ENCODE results near the gene POGLUT2.
"Not testable (repeated sequence)": the region's sequence is repeated elsewhere in the genome, so short reads cannot be mapped to it uniquely, and the experiment has no call there.

The POGLUT2 gene

DNA sequence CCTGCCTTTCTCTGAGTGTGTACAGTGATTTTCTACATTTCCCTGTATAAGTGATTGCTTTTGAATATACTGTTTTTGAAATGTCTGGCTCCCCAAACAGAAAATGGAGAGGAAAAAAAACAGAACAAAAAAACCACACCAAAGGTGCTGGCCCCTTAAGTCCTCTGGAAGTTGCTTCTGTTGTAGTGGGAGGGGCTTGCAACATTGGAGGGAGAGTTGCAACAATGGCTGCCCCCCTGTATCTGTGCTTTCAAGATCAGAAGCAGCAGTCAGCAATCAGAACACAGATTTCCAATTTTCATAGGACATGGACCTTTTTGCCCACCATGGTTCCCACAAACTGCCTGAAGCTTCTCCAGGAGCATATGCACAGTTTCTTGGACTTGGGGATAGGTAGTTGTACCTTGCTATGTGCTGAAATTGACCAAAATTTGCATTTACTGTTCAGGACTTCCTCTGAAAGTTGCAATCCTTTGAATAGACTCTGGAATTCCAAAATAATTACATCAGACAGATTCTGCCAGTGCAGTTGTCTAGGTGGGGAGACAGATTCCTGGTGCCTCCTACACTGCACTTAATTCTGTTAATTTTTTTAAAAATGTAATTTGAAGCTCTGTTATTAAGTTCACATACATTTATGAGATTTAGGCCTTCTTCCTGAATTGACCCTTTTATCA is 14.0 kb upstream of the POGLUT2 start:
- in situ Hi-C loops (cut with MboI; ENCODE audit: low sequenced_read_pairs), result no loop called here

DNA sequence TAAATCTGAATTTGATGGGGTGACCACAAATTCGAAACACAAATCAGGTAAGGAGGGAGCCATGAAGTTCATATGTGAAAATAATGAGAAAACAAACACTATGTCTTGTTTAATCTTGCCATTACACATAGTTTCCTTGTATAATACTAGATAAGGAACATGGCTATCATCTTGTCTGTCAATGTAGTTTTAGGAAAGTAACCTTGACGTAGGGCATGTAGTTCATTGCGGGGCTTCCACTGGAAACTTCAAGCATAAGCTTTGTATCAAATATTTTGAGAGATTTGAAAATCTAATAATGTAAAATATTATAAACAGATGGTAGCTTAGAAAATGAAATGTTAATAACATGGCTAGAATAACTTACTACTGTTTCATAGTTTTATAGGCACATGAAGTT is 8.9 kb upstream of the POGLUT2 start:
- in situ Hi-C loops (cut with MboI; ENCODE audit: low sequenced_read_pairs), result no loop called here

DNA sequence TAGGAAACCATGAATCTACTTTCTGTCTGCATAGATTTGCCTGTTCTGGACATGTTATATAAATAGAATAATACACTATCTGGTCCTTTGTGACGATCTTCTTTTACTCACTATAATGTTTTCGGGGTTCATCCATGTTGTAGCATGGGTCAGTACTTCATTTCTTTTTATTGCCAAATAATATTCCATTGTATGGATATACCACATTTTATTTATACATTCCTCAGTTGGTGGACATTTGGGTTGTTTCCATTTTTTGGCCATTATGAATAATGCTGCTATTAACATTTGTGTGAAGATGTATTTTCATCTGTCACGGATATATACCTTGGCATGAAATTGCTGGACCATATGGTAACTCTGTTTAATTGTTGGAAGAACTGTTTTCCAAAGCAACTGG is 6.9 kb upstream of the POGLUT2 start:
- in situ Hi-C loops (cut with MboI; ENCODE audit: low sequenced_read_pairs), result no loop called here

DNA sequence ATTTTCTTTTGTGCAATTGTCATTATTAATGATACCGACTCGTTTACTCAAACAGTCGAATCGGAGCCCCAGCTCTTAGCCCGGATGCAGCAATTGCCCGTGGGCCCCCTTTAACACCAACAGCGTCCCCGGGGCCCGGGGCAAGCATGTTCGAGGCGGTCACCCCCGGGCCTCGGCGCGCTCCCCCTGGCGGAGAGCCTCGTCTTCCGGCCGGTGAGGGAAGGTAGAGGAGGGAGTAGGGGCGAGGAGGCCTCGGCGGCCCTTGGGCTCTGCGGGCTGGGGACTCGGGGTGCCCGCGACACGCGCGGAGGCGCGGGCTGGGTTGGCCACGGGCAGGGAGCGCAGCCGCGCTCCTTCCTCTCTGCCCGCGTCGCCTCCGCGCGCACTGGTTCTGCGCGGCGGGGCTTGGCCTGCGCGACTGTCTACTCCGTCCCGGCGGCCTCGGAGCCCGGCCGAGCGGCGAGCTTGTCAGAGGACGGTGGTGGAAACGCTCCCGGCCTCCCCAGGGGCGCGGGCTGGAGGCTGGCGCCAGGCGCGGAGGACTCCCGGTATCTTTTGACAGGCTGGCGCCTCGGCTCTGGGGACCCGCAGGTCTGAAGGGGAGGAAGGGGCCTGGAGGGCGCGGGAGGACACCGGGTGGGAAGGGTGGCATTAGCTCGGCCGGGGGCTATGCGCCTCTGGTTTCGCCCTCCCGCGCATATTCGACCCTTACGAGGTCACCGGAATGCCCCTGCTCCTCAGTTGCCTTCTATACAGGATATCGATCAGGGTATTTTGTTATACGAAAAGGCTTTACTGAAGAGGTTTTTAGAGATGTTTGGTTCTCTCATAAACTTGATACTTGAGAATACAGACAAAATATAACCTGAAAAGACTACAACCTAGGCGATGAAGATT is 1.6 kb upstream of the POGLUT2 start:
- in situ Hi-C loops (cut with MboI; ENCODE audit: low sequenced_read_pairs), result no loop called here

DNA sequence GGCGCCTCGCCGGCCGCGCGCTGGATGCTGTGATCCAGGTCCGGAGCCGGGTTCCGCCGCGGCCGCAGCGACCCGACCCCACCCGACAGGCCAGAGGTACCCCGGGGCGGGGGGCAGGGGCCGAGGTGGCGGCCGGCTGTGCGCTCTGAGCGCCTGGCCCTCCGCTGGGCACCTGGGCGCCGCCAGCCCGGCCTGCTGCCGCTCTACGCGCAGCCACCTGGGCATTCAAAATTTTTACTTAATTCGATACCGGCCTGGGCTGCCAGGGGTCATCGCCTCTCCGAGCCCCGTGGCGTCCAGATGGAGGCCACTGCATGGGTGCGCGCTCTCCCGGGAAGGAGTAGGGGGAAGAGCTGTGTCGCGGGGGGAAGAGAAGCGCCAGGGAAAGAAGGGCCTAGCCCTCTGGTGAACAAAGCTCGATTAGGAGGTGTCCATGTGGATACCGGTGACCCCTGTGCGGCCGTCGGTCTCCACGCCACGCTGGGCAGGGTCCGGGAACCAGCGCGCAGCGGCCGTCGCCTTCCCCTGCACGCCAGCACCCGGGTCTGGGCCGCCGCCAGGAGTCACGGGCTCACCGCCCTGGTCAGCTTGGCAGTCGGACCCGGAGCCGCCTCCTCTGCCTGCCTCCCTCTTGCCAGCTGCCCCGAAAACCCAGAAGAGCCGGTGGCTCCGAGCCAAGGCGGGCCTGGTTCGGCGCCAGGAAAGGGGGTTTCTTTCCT is 809 bp upstream of the POGLUT2 start:
- in situ Hi-C loops (cut with MboI; ENCODE audit: low sequenced_read_pairs), result no loop called here

DNA sequence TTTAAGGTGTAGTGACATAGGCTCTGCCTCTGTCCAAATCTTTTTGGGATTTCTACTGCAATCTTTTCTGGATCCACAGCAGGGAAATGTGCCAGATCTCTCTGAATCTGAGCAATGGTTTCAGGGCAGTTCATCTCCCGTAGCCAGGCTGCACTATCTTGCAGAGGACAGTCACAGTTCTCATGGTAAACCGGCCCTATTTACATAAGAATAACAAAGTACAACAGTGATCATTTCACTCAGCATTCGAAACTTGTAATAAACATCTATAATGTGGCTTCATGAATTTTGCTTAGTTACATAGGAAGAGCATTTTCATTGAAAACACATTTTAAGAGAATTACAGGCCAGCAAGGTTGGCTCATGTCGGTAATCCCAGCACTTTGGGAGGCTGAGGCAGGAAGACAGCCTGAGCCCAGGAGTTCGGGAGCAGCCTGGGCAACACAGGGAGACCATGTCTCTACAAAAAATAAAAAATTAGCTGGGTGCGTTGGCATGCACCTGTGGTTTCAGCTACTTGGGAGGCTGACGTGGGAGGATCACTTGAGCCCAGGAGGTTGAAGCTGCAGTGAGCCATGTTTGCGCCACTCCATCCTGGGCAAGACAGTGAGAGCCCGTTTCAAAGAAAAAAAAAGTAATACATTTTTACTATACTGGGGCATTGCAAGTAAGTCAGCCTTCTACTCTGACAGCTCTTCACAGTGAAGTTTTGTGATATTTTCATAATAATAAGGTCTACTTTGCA is 5.0 kb downstream of the POGLUT2 start:
- in situ Hi-C loops (cut with MboI; ENCODE audit: low sequenced_read_pairs), result no loop called here

DNA sequence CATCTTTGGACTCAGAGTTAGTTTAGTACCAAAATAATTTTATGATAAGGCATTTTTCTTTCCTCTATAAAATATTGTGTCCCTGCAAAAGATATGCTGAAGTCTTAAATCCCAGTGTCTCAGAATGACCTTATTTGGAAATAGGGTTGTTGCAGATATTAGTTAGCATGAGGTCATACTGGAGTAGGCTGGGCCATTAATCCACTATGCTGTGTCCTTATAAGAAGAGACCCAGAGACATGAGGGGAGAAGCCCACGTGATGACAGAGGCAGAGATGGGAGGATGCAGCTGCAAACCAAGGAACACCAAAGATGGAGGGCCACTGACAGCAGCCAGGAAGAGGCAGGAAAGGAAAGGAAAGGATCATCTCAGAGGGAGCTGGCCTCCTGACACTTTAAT is 6.4 kb downstream of the POGLUT2 start:
- in situ Hi-C loops (cut with MboI; ENCODE audit: low sequenced_read_pairs), result no loop called here

DNA sequence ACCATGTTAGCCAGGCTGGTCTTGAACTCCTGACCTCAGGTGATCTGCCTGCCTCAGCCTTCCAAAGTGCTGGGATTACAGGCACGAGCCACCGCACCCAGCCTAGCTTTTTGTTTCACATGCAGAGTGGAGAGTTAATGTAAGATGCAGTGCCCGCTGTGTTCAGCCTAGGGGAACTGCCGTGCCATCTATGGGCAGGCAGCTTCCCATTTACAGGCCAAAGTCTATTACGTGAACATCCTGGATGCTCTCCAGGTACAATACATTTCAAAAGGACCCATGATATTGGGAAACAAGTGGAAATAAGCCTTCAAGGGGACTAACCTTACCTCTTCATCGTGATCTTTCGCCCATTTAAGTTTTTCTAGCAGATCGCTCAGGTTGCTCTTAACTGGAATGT is 10.1 kb downstream of the POGLUT2 start:
- in situ Hi-C loops (cut with MboI; ENCODE audit: low sequenced_read_pairs), result no loop called here

DNA sequence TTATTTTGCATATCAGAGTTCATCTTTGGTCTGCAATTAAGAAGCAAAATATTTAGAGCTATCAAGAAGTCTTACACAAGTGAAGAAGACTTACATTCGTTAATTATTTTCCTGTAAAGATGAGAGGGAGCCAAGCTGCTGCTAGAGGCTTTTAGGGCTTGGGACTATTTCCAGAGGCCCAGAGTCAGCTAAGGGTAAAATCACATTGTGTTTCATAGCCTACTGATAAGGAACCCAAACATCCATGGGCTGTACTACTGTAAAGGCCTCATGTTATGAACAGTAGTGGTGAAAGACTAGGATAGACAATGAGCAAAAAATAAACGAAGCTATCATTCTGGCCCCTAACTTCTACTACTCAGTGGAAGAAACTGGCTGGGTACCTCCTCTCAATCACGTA is 14.3 kb downstream of the POGLUT2 start:
- in situ Hi-C loops (cut with MboI; ENCODE audit: low sequenced_read_pairs), result no loop called here

DNA sequence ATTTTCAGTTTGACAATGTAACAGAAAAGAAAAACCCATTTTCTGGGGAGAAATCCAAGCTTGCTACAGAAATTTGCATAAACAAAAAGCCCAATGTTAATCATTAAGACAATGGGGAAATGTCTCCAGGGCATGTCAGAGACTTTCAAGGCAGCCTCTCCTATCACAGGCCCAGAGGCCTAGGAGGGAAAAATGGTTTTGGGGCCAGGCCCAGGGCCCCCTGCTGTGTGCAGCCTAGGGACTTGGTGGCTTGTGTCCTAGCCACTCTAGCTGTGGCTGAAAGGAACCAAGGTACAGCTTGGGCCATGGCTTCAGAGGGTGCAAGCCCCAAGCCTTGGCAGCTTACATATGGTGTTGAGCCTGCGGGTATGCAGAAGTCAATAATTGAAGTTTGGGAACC is 17.2 kb downstream of the POGLUT2 start:
- in situ Hi-C loops (cut with MboI; ENCODE audit: low sequenced_read_pairs), result no loop called here

DNA sequence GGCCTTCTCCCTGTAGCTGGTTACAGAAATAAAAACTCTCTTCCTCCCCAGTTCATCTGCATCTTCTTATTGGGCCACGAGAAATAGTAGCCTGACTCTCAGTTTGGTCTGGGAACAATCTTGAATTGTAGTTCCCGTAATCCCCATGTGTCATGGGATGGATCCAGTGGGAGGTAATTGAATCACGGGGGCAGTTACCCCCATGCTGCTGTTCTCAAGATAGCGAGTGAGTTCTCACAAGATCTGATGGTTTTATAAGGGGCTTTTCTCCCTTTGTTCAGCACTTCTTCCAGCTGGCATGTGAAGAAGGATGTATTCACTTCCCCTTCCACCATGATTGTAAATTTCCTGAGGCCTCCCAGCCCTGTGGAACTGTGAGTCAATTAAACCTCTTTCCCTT is 18.1 kb downstream of the POGLUT2 start:
- in situ Hi-C loops (cut with MboI; ENCODE audit: low sequenced_read_pairs), result not testable (repeated sequence)

DNA sequence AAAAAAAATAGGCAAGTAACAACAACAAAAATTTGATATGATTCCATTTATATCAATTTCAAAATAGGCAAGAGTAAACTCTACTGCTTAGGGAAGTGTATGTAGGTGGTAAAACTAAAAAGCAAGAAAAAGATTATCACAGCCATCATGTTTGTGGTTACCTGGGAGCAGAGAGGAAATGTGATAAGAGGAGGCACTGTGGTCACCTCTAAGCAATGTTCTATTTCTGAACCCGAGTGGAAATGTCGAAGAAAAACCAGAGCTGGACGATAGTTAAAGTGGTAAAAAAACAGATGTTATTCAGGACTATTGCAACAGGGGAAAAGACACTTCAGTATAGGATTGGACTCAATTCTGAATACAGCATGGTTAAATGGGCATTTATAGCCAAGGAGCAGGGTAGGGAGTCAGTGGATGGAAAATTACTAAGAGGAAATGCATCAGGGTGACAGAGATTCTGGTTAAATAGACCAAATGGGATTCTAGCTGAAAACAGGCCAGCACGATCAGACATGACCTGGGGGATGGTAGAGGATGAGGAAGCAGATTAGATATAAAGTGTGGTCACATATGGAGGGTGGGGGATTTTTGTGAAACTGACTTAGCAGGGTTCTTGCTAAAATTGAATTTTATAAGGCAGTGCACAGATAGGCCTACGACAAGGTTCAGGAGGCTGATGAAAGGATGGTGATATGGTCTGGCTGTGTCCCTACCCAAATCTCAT is 19.2 kb downstream of the POGLUT2 start:
- in situ Hi-C loops (cut with MboI; ENCODE audit: low sequenced_read_pairs), result no loop called here

DNA sequence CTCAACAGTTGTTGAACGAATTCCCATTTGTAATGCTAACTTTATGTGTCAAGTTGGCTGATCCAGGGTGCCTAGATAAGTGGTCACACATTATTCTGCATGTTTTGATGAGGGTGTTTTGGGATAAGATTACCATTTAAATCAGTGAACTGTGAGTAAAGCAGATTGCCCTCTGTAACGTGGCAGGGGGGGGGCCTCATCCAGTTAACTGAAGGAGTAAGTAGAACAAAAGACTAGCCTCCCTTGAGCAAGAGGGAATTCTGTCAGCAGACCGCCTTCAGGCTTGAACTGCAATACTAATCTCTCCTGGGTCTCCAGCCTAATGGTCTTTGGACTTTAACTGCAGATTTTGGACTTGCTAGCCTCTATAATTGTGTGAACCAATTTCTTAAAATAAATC is 21.0 kb downstream of the POGLUT2 start:
- in situ Hi-C loops (cut with MboI; ENCODE audit: low sequenced_read_pairs), result no loop called here

DNA sequence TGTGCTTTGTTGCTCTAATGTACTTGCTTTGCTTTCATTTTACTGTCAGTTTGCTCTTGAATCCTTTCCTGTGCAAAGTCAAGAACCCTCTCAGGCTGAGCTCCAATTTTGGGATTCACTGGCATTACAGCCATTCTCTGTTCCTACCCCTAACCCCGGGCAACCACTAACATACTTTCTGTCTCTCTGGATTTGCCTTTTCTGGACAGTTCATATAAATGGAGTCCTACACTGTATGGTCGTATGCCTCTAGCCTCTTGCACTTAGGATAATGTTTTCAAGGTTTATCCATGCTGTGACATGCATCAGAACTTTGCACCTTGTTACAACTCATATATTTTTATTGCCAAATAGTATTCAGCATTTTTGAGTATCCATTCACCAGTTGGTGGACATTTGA is 22.5 kb downstream of the POGLUT2 start:
- in situ Hi-C loops (cut with MboI; ENCODE audit: low sequenced_read_pairs), result no loop called here

DNA sequence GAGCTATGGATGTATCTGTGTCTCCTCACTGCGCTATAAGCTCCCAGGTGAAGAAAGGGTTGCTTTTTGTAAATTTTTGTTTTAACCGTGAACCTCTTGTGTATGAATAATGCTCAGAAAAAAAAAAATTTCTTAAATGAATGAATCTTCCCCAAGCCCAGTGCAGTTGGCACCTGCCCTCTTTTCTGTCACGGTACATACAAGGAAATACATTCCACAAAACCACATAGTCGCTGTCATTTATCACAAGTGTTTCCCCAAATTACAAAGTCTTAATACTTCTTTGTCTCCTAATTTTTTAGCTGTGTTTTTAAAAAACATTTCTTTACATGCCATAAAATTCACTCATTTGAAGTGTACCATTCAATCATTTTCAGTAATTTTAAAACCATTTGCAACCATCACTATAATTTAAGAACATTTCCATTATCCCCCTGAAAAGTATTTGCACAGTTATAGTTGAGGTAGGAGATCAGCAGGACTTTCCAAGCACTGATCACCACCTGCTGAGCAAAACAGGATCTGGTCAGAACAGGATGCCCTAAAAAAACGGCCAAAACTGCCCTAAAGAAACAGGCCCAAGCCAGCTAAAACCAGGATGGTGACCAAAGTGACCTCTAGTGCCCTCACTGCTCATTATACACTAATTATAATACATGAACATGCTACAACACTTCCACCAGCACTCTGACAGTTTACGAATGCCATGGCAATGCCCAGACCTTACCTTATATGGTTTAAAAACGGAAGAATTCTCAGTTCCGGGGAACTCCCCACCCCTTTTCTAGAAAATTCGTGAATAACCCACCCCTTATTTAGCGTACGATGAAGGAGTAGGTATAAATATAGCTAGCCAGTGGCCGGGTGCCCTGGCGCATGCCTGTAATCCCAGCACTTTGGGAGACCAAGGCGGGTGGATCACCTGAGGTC is 23.9 kb downstream of the POGLUT2 start:
- in situ Hi-C loops (cut with MboI; ENCODE audit: low sequenced_read_pairs), result no loop called here

DNA sequence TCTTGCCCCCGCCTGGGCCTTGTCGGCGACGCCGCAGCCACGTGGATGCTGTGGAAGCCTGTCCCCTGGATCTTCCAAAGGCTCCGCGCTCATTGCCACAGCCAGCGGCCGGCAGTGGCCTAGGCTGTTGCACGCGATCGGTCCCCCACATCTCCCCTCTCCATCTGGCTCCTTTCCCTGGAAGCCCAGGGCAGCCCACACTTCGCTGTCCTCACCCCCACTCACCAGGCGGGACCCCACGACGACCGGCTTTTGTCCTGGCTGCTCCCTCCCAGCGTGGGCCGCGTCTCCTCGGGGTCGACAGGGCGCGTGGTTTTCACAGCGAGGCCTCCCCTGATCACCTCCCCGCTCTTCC is 24.6 kb downstream of the POGLUT2 start:
- in situ Hi-C loops (cut with MboI; ENCODE audit: low sequenced_read_pairs), result no loop called here

DNA sequence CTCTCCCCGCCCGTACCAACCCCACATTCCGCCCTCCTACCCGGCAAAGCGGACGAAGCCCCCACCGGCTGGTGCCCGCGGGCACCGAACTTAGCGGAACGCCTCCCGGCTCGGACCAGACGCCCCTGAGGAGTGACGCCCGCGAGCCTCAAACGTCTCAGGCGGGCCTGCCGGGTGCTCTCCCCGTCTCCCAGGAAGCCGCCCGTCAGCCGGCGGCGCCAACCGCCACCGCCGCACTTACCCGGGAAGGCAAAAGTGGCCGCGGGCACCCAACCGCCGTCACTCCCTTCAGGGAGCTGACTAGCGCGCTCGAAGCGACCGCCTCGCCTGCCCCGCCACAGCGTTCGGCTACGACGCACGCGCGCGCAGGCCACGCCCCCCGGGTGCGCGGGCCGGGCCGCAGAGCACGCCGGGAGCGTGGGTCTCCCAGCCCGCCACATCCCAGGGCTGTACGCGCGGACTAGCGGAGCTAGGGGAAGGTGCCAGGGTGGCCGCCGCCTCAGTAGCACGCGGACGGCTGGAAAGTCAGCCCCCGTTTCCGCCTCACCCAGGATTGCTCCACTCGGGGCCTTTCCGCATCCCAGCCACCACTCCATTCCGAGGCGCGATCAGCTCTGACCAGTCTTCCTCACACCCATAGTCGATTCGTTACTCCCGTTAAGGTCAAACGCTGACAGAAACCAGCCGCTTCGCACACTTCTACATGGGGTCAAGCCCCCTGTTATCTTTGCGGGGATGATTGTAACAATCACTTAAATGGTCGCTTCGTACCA is 25.1 kb downstream of the POGLUT2 start, which contains the start of gene TEX30:
Gene TEX30, minus strand, starts transcription at position 346 of the 773 bp plus-strand sequence. CDS start 3,760 bp downstream, outside the sequence.
- in situ Hi-C loops (cut with MboI; ENCODE audit: low sequenced_read_pairs), result no loop called here

DNA sequence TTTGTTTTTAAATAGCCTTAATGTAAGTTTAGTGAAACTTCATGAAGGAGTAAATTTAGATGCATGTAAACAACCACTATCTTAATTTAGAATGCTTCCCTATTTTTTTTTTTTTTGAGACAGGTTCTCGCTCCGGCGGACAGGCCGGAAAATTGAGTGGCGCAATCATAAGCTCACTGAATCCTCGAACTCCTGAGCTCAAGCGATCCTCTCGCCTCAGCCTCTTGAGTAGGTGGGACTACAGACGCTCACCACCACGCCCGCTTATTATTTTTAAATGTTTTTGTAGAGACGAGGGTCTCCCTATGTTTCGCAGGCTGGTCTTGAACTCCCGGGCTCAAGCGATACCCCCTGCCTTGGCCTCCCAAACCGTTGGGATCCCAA is 26.7 kb downstream of the POGLUT2 start:
- in situ Hi-C loops (cut with MboI; ENCODE audit: low sequenced_read_pairs), result no loop called here

All from HL-60/S4 treated with retinoic acid at 250 ng/mL for 4 days and 3 days (cell line).